NCI-H1092 treated with DMSO at 0.1 percent for 48 hours (cell line): ENCODE results near the gene HAT1.
"Not testable (repeated sequence)": the region's sequence is repeated elsewhere in the genome, so short reads cannot be mapped to it uniquely, and the experiment has no call there.

Source experiments
- DNase-seq: peaks from one replicate; lab custom pipeline; 2025; lab: John Stamatoyannopoulos, UW

Gene HAT1, protein sequence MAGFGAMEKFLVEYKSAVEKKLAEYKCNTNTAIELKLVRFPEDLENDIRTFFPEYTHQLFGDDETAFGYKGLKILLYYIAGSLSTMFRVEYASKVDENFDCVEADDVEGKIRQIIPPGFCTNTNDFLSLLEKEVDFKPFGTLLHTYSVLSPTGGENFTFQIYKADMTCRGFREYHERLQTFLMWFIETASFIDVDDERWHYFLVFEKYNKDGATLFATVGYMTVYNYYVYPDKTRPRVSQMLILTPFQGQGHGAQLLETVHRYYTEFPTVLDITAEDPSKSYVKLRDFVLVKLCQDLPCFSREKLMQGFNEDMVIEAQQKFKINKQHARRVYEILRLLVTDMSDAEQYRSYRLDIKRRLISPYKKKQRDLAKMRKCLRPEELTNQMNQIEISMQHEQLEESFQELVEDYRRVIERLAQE

DNA sequence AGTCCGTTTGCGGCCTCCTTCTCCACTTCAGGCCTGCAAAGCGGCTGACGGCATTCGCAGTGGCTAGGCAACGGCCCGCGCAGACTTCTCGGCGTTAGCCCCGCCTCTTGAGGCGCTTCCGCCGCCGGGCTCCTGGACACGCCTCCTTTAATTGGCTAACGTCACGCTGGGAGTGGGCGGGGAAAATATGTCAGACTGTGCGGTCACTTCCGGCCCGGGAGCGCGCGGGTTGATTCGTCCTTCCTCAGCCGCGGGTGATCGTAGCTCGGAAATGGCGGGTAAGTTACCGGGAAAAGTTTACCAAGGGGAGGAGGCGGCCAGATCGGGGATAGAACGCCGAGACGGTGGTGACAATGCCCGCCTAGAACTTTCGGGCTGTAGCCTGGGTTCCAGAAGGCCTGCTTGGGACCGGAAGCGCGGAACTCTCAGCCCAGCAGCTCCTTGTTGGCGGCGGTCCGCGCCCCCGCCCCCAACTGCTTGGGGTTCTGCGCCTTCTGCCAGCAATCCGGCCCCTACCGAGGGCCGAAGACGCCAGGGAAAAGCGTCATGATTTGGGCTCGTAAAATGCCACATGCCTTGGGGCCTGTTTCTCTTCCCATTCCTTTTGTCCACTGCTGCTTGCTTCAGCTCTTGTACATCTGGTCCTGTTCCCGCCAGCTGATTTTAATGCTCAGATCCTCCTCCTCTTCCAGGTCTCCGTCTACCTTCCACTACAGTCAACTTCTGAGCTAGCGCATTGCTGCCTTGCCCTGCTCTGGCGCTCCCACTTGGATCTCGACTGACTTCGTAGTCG lies at the start of gene HAT1:
Gene HAT1 (plus strand): TSS at position 232 of the 793 bp plus-strand sequence. CDS start 40 bp downstream, at position 272.
- DNase-seq, result peak; percentile 96

GRCh38 chr2:171874517-171874916 lies 47.7 kb upstream of the HAT1 start:
- DNase-seq, result no peak

GRCh38 chr2:171874963-171875362 lies 47.3 kb upstream of the HAT1 start:
- no peak for DNase-seq

DNA sequence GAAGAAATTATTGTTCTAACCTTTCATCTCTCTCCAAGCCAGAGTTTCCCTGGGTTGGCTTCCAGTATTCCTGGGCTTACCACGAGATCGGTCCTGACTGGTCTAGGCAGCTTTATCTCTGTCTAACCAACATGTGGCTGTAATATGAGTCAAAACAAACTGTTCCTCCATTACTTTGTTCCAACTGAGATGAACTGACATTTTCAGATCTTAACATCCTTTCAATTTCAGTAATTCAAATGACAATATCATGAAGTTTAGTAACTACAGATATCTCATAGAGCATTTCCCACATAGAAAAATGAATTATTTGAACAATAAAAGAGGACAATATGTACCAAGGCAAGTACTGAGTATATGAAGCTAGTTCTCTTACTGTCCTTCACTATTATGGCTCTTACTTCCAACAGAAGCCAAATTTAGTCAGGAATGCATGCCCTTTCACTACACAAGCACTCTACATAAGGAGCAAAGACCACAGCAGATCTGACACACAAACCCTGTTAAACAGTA lies 43.7 kb upstream of the HAT1 start:
- DNase-seq, result peak; percentile 14

GRCh38 chr2:171879865-171880264 lies 42.4 kb upstream of the HAT1 start:
- DNase-seq, result no peak

DNA sequence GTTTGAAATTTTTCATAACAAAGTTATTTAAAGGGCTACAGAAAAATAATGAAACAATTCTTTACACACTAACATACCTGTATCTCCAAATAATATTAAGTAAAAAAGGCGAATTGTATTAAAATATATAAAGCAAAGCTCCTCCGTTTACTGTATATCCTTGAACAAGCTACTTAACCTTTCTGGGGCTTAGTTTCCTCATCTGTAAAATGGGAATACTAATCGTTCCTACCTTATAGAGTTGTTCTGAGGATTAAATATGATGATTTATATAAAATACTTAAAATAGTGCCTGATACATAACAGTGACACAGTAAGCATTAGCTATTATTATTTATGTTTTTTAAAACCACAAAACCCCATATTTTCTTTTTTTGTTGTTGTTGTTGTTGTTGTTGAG lies 41.5 kb upstream of the HAT1 start:
- no peak for DNase-seq

- no peak for DNase-seq
Observed at GRCh38 chr2:171882089-171882769, 40.0 kb upstream of the HAT1 start.

- DNase-seq, result no peak
Observed at GRCh38 chr2:171883275-171883893, 38.9 kb upstream of the HAT1 start.

- no peak for DNase-seq
Observed at GRCh38 chr2:171889333-171889732, 32.9 kb upstream of the HAT1 start.

DNA sequence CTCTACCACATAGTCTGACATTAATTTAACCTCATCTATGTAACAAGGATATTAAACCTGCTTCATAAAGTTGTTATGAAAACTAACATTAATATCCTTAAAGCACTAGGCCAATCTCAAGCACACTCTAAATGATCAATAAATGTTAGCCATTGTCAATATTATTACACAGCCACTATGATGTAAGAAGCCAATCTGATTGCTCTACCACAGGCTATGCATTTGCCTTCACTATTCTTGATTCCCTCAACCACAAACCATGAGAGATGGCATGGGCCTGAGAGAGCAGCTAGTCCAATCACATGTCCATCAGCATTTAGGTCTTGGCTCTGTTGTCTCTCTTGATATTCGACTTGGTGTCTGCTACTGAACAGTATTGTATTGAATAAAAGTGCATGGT lies 32.5 kb upstream of the HAT1 start:
- no peak for DNase-seq

- no peak for DNase-seq
Observed at GRCh38 chr2:171893196-171893823, 29.0 kb upstream of the HAT1 start.

GRCh38 chr2:171893824-171894611 lies 28.2 kb upstream of the HAT1 start, which contains the start of gene SLC25A12:
SLC25A12 (minus strand) TSS chr2:171894244; CDS start chr2:171894214, 30 bp downstream.
- DNase-seq, result peak; percentile 71

DNA sequence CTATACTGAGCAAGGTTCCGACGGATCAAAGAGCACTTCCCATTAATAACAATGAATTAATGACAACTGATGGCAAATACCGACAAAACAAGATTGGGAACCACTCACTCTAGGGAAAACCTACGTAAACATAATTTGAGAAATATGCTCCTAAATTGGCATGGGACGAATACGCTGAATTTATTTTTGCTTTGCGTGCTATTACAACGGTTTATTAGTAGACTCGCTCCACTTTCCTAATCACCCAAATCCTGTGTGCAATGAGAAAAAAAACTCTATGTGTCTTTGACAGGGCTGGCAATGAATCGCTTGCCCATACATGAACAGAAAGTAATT lies 27.7 kb upstream of the HAT1 start:
- no peak for DNase-seq

- DNase-seq, result no peak
Observed at GRCh38 chr2:171895786-171896185, 26.5 kb upstream of the HAT1 start.

GRCh38 chr2:171899623-171900282 lies 22.5 kb upstream of the HAT1 start:
- not testable (repeated sequence) for DNase-seq

DNA sequence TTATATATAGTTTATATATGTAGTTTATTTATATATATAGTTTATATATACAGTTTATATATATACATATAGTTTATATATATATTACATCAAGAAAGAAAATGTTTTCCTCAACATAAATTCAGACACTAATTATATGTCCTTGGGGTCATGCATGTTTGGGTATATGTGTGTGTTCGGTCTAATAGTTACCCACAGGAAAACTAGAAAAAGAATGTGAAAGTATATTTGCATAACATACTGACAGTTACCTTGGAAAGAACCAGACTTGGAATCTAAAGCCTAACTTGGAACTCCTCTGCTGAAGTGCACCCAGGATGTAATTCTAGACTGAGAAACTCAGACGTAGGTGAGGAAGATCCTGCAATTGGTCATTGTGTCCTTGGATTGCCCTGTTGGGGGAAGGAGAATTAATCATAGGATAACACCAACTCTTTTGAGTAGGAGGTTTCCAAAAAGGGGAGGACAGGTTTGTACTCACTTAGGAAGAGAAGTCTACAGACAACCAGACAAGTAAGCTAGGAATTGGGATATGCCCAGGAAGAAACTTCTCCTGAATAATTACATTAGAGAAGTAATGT lies 19.3 kb upstream of the HAT1 start:
- DNase-seq, result no peak

DNA sequence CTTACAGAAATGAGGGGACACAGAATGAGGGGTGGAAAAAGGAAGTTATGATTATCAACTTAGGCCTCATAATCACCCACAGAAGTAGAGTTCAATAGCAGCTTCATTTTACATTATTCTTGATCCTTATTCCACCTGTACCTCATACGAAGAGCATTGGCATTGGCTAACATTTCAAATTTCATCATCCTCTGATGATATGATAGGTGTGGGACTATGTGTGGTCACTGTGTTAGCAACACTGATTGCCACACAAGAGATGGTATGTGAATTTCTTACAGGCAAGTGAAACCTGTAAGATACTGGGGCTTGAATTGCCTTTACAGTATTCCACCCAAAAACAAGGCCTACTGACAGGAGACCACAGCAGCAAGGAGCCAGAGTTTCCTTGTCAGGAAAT lies 14.0 kb upstream of the HAT1 start:
- DNase-seq, result no peak

GRCh38 chr2:171909266-171909665 lies 13.0 kb upstream of the HAT1 start:
- no peak for DNase-seq

DNA sequence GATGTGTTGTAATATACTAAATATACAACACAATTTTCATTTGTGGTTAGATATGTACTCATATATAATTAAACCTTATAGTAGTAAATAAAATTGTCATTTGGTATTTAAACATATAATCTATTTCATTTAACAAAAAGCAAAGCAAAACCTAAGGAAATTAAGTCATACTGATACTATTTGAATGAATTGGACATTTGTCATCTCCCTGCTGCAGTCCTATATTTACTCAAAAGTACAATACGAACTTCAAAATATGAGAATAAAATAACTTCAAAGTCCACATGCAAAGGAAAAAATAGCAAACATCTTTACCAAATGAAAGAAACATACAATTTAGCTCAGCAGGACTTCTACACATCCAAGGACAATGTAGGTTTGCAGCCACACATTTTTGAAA lies 11.8 kb upstream of the HAT1 start:
- no peak for DNase-seq

- DNase-seq, result no peak
Observed at GRCh38 chr2:171913517-171913916, 8.7 kb upstream of the HAT1 start.
